ENCODE results near the gene CPAMD8.

- no peak for TF ChIP-seq EZH2 (IDR thresholded peaks at IDR 0.05; ENCODE audit: borderline replicate concordance)
- no peak for TF ChIP-seq CTCF (IDR thresholded peaks at IDR 0.05; ENCODE audit: poor library complexity)
These were observed 159.4 kb downstream of the CPAMD8 start for GRCh38 chr19:16867211-16867610.
